DOHH2 (cell line): ENCODE measurements around the gene TEDC2.

Source experiments
- H3F3A ChIP-seq: fragments of 200-600 bp; sonication (generic), shearing (Covaris generic); 2 replicates; pipeline ENCODE4 v1.6.0; 2016; ENCODE audit warnings: antibody characterized with exemption, mild to moderate bottlenecking; ENCODE audit not compliant: control insufficient read depth, insufficient read depth
- H3K27ac ChIP-seq: fragments of 200-600 bp; sonication (generic); 2 replicates; pipeline ENCODE4 v1.5.1; 2014; ENCODE audit warnings: low read depth, mild to moderate bottlenecking, low read length, moderate library complexity
- H3K27me3 ChIP-seq: fragments of 200-600 bp; sonication (generic); 2 replicates; pipeline ENCODE4 v1.6.1; 2014; ENCODE audit warnings: mild to moderate bottlenecking, low read length, mixed read lengths; ENCODE audit not compliant: control insufficient read depth
- H3K36me3 ChIP-seq: fragments of 200-600 bp; sonication (generic); 2 replicates; pipeline ENCODE4 v1.6.1; 2014; ENCODE audit warnings: mild to moderate bottlenecking, low read length, moderate library complexity, mixed read lengths; ENCODE audit not compliant: control insufficient read depth
- H3K4me1 ChIP-seq: fragments of 200-600 bp; sonication (generic); 2 replicates; pipeline ENCODE4 v1.6.1; 2014; ENCODE audit warnings: mild to moderate bottlenecking, low read length, mixed read lengths; ENCODE audit not compliant: control insufficient read depth
- H3K4me2 ChIP-seq: fragments of 200-600 bp; sonication (generic); 2 replicates; pipeline ENCODE4 v1.6.0; 2014; ENCODE audit warnings: mild to moderate bottlenecking, low read length, moderate library complexity
- H3K4me3 ChIP-seq: fragments of 200-600 bp; sonication (generic); 2 replicates; pipeline ENCODE4 v1.5.1; 2014; ENCODE audit warnings: mild to moderate bottlenecking, low read length, mixed read lengths
- H3K79me2 ChIP-seq: fragments of 200-600 bp; sonication (generic); 2 replicates; pipeline ENCODE4 v1.6.1; 2014; ENCODE audit warnings: mild to moderate bottlenecking, low read length, mixed read lengths; ENCODE audit not compliant: control insufficient read depth
- H3K9me2 ChIP-seq: fragments of 200-600 bp; sonication (generic); replicated peaks from 2 replicates; pipeline ENCODE4 v1.6.1; 2014; ENCODE audit warnings: mild to moderate bottlenecking, low read length, mixed read lengths; ENCODE audit not compliant: control insufficient read depth
- H3K9me3 ChIP-seq: fragments of 200-600 bp; sonication (generic); 2 replicates; pipeline ENCODE4 v1.6.1; 2014; ENCODE audit warnings: antibody characterized with exemption, low read length, mixed read lengths; ENCODE audit not compliant: control insufficient read depth, insufficient read depth
- H4K20me1 ChIP-seq: fragments of 200-600 bp; sonication (generic); 2 replicates; pipeline ENCODE4 v1.6.0; 2014; ENCODE audit warnings: low read depth, mild to moderate bottlenecking, antibody characterized with exemption, low read length, moderate library complexity; ENCODE audit not compliant: control insufficient read depth, insufficient read depth
- EZH2phosphoT487 ChIP-seq: fragments of 200-600 bp; sonication (generic); IDR thresholded peaks from 2 replicates; pipeline ENCODE4 v1.6.1; 2017; ENCODE audit warnings: borderline replicate concordance, mild to moderate bottlenecking, antibody characterized with exemption, low read length, moderate library complexity, mixed read lengths
- TF ChIP-seq, protein P1 (sequence below): fragments of 200-600 bp; sonication (generic); IDR thresholded peaks from one replicate; pipeline ENCODE4 v1.5.1; 2014; ENCODE audit warnings: antibody characterized with exemption, mild to moderate bottlenecking, low read depth, low read length; ENCODE audit not compliant: poor library complexity, severe bottlenecking

TEDC2 gene

DNA sequence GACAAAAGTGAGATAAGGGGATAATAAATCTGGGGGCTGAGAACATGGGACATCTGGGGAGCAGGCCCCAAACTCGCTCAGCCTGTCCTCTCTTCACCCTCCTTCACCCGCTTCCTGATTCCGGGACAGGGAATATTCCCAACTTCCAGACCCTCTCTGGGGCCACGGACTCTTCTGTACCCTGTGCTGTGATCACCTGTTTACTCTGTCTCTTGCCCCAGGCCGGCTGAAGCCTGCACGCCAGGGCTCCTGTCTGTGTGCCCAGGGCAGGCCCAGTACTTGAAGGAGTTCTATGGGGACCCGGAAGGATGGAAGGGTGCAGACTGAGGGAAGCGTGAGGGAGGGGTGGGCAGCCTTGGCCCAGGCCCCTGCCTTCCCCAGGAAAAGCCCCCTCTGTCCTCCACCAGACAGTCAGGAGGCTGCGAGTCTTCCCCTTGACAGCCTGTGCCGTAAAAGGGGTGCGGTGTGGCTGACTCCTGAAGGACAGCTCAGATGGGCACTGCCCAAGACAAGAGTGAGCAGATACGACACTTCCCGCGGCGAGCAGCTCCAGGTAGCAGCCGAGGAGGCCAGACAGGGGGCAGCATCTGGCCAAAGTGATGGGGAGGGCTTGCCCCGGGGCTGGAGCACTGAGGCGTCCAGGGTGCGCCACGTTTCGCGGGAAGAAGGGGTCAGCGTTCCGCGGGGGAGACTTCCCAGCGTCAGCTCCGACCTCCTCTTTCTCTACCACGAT lies 31.7 kb upstream of the TEDC2 start:
- H3K4me3 ChIP-seq, result peak overlapping the region; percentile 92
- peak overlapping the region; percentile 25; the same call in 1 of the 2 replicates for H3K27ac ChIP-seq
- H3K79me2 ChIP-seq, result peaks cover 40% of the 10 kb centered on the region

DNA sequence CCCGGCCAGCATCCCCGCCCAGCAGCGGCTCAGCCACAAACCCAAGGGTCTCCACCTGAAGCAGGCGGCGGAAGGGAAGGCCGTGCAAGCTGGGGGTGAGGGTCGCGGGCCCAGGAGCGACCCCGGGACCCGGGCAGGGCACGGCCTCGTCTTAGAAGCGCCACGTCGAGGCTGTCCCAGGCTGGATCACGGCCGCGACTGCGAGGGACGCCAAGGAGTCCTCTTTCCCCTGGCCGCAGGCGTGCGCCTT lies 31.2 kb upstream of the TEDC2 start:
- Histone ChIP-seq H3K4me2 (peak overlapping the region; percentile 97), H4K20me1 (peaks cover 11% of the 10 kb centered on the region; the same call in 1 of the 2 replicates), H3K4me1 (peaks cover 24% of the 10 kb centered on the region), H3K79me2 (peaks cover 45% of the 10 kb centered on the region), H3K9me3 (no peaks in the 10 kb centered on the region), H3K9me2 (no peaks in the 10 kb centered on the region), H3K27me3 (no peaks in the 10 kb centered on the region), H3F3A (peaks cover 5% of the 10 kb centered on the region), H3K4me3 (peak overlapping the region; percentile 92), H3K27ac (peak overlapping the region; percentile 25; the same call in 1 of the 2 replicates), H3K36me3 (peaks cover 44% of the 10 kb centered on the region)
- TF ChIP-seq, protein P1, sequence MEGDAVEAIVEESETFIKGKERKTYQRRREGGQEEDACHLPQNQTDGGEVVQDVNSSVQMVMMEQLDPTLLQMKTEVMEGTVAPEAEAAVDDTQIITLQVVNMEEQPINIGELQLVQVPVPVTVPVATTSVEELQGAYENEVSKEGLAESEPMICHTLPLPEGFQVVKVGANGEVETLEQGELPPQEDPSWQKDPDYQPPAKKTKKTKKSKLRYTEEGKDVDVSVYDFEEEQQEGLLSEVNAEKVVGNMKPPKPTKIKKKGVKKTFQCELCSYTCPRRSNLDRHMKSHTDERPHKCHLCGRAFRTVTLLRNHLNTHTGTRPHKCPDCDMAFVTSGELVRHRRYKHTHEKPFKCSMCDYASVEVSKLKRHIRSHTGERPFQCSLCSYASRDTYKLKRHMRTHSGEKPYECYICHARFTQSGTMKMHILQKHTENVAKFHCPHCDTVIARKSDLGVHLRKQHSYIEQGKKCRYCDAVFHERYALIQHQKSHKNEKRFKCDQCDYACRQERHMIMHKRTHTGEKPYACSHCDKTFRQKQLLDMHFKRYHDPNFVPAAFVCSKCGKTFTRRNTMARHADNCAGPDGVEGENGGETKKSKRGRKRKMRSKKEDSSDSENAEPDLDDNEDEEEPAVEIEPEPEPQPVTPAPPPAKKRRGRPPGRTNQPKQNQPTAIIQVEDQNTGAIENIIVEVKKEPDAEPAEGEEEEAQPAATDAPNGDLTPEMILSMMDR, result no peak
- TF ChIP-seq EZH2phosphoT487, result no peak

More for the DNA sequence above, 31.7 kb upstream of the TEDC2 start:
- H3K36me3 ChIP-seq, result peaks cover 39% of the 10 kb centered on the region
- no peak for TF ChIP-seq EZH2phosphoT487
- TF ChIP-seq, protein P1, result peak; percentile 34
- peaks cover 5% of the 10 kb centered on the region for H3F3A ChIP-seq
- H4K20me1 ChIP-seq, result peaks cover 11% of the 10 kb centered on the region; the same call in 1 of the 2 replicates
- no peaks in the 10 kb centered on the region for H3K9me2 ChIP-seq
- no peaks in the 10 kb centered on the region for H3K27me3 ChIP-seq
- no peaks in the 10 kb centered on the region for H3K9me3 ChIP-seq
- H3K4me1 ChIP-seq, result peaks cover 26% of the 10 kb centered on the region
- peak overlapping the region; percentile 97 for H3K4me2 ChIP-seq

DNA sequence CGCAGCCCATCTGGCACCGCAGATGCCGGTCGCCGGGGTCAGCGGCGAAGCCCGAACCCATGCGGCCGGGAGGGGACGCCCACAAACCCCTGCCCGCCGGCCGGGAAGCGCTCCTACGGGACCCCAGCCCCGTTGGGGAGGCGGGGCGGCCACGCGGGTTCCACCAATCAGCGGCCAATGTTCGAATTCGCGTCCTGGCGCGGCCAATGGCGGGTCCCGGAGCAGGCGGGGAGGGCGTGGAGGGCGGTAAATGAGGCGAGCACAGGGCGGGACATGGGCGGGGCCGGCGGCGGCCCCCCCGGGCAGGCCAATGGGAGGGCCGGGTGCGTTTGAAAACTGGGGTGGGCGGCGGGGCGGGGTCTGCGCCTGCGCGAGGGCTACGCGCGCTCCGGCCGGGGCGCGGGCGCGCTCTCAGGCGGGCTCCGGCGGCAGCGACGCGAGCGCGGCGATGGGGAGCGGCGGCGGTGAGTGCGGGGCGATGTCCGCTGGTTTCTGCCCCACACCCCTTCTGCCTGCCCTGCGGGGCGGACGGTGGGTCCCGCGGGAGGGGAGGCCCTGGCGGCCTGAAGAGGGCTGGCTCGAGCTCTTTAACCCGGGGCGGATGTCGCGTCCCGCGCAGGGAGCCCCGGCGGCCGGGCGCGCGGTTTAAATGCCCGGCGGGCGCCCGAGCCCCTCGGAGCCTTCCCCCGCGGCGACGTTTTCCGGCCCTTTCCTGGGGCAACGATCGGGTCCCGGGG lies 30.7 kb upstream of the TEDC2 start, which contains the start of gene CCNF:
Gene CCNF, plus strand, starts transcription at position 414 of the 737 bp plus-strand sequence. Its CDS starts 35 bp downstream, at position 449.
- peak within 1 kb of the TSS; percentile 97 for H3K4me2 ChIP-seq
- peaks cover 47% of the 10 kb centered on the region for H3K36me3 ChIP-seq
- H3K27ac ChIP-seq, result peak within 1 kb of the TSS; percentile 62
- peaks cover 5% of the 10 kb centered on the region for H3F3A ChIP-seq
- H3K9me2 ChIP-seq, result no peaks in the 10 kb centered on the region
- peaks cover 24% of the 10 kb centered on the region for H3K4me1 ChIP-seq
- H3K4me3 ChIP-seq, result peak within 1 kb of the TSS; percentile 92
- no peak for TF ChIP-seq EZH2phosphoT487
- TF ChIP-seq, protein P1, result no peak
- H3K9me3 ChIP-seq, result no peaks in the 10 kb centered on the region
- peaks cover 47% of the 10 kb centered on the region for H3K79me2 ChIP-seq
- H4K20me1 ChIP-seq, result peaks cover 11% of the 10 kb centered on the region; the same call in 1 of the 2 replicates
- H3K27me3 ChIP-seq, result no peaks in the 10 kb centered on the region
